ENCODE data around the gene IGFL1.
"Not testable (repeated sequence)": the region's sequence is repeated elsewhere in the genome, so short reads cannot be mapped to it uniquely, and the experiment has no call there.

IGFL1 gene

DNA sequence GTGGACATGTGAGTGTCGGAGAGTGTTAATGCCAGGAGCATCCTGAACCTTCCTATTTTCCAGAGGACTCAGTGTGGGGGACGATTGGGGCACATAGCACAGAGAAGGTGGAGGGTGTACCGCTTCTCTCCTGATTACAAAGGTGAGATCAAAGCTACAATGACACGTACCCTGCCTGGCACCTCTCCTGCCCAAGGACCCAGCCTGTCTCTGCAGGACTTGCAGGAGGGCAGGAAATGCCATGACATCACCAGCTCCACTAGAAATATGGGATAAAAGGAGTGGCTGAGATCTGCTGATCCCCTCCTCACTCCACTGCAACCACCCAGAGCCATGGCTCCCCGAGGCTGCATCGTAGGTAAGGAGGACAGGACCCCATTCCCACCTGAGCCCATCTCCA, at the start of gene IGFL1:
IGFL1 (plus strand) TSS at position 301 of the 400 bp plus-strand sequence; CDS start at position 334, 33 bp downstream.
- DNase-seq = no peak

GRCh38 chr19:46180701-46181387, 48.7 kb upstream of the IGFL1 start:
- no peak for DNase-seq

DNA sequence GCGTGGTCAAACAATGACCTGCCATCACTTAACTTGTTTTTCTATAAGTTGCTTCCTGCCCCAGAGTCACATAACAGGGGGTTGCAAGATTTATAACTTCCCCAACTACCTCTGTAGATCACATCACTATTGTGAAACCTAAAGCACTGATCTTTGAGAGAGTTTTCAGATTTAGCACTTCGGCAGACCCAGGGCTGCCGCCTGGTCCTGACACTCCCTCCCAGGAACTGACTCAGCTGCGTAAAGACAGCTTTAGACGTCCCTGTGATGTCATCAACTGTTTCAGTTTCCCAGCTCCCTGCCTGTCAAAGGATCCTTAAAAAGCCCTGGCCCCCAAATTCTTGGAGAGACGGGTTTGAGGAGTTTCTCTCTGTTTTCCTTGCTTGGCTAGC, 48.2 kb upstream of the IGFL1 start:
- no peak for DNase-seq

- DNase-seq = no peak
Observed at GRCh38 chr19:46182476-46182875, 47.1 kb upstream of the IGFL1 start.

GRCh38 chr19:46184775-46185710, 44.5 kb upstream of the IGFL1 start:
- DNase-seq = not testable (repeated sequence)

- no peak for DNase-seq
Observed at GRCh38 chr19:46186101-46186716, 43.3 kb upstream of the IGFL1 start.

DNA sequence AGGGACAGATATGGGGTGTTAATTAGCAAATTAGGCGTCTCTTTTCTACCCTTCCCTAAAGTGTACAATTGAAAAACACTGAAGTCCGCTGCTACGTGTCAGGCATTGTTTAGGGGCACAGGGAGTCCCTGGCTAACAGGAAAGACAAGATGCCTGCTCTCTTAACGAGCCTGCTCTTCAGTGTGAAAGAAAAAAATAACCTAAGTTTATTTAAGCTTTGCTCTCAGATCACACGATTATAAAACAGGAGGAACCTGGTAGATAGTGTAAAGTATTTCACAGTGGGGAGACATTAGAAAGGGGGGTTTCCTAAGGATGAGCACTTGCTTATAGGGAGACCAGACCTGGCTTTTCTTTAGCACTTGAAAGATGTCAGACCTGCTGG, 42.8 kb upstream of the IGFL1 start:
- no peak for DNase-seq

DNA sequence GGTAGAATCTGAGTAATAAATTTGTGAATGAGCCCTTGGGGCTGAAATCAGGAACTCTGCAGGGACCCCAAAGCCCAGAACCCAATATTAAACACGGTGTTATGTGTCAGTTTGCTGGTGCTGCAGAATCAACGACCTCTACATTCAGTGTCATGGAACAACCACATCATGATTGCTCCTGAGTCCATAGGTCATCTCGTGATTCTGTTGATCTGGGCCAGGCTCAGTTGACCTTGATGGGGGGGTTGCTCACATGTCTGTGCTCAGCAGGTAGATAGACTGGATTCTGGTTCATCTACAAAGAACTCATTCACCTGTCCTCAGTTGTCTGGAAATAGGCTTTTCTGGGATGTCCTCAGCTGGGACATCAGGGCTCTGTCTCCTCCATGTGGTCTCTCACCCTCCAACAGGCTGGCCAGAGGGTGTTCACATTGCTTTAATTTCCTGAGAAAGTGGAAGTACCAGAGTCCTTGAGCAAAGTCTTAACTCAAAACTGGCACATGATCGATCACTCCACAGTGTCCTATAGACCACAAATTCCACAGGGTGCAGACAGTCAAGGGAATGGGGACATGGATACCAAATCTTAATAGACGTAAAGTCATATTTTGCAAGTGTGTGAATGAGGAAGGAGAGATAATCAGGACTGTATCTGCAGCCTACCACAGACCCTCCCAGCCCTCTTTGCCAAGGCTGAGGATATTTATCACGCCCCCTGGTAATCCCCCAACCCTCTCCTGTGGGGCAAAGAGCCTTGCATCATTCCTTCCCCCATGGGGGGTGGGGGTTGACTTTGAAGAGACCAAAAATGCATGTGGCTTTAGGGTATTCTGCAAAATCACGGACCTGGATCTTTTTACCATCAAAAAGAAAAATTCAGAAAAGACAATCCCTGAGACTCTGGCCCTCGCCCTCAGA, 39.3 kb upstream of the IGFL1 start:
- DNase-seq = no peak

GRCh38 chr19:46191356-46191755, 38.2 kb upstream of the IGFL1 start:
- DNase-seq = no peak

GRCh38 chr19:46191972-46192371, 37.6 kb upstream of the IGFL1 start:
- DNase-seq = no peak

DNA sequence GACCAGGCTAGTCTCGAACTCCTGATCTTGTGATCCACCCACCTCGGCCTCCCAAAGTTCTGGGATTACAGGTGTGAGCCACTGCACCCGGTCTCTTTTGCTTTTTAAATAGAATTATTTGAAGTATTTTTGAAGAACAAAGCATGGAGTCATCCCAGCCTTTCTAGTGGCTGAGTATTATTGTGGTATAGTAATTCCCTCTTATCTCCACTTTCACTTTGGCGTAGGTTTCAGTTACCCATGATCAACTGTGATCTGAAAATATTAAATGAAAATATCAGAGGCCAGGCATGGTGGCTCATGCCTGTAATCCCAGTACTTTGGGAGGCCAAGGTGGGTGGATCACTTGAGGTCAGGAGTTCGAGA, 36.9 kb upstream of the IGFL1 start:
- not testable (repeated sequence) for DNase-seq

- DNase-seq = no peak
Observed at GRCh38 chr19:46192992-46193650, 36.4 kb upstream of the IGFL1 start.

- no peak for DNase-seq
Observed at GRCh38 chr19:46193678-46194077, 35.9 kb upstream of the IGFL1 start.

- DNase-seq = no peak
Observed at GRCh38 chr19:46195104-46195503, 34.4 kb upstream of the IGFL1 start.

DNA sequence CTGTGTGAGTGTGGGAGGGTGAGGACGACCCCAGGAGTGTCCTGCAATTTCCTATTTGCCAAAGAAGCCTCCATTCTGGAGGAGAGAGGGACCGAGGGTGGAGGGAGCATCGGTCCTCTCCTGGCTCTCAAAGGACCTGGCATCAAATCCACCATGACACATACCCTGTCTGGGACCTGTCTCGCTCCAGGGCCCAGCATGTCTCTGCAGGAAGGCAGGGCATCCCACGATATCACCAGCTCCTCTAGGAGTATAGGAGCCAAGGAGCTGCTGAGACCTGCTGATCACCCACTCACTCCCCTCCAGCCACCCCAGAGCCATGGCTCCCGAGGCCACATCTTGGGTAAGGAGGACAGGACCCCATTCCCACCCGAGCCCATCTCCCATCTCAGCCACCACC, 33.6 kb upstream of the IGFL1 start:
- not testable (repeated sequence) for DNase-seq

- no peak for DNase-seq
Observed at GRCh38 chr19:46196410-46197124, 33.0 kb upstream of the IGFL1 start.

GRCh38 chr19:46197314-46198070, 32.0 kb upstream of the IGFL1 start:
- no peak for DNase-seq

GRCh38 chr19:46198756-46199155, 30.8 kb upstream of the IGFL1 start:
- no peak for DNase-seq

DNA sequence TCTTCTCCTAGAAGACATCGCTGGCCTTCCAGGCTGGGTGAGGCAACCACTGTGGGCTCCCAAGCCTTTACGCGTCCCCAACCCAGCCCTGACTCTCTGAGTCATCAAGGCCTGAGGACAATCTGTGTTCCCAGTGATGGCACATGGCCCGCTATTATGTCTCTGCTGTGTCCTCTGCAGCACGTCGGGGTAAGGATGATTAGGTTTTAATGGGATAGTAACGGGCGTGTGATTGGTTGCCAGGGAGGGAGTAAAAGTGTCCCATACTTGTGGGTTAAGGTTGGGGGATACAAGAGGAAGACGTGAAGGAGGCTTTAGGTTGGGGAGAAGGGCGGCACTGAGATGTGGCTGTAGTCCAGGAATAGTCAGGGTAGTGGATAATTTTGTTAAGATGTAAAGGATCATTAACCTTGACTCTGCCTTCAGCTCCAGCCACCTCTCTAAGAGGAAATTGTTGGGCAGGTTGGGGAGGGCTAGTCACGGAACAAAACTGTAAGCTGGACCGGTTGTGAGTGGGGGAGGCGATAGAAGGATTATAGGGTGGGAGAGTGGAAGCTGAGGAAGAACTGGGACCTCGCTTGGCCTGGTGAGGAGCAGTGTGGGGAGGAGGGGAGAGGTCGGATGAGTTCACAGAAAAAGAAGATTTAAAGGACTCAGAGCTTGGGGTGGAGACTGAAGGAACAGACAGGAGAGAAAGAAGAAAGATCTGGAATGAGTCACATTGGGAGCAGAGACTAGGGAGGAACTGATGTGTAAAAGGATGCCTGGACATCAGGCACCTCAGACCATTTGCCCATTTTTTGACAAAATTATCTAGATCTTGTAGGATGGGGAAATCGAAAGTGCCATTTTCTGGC, 27.9 kb upstream of the IGFL1 start:
- DNase-seq = no peak

- no peak for DNase-seq
Observed at GRCh38 chr19:46202426-46202825, 27.1 kb upstream of the IGFL1 start.
